H9 (cell line): ENCODE measurements around the gene ZNF132. TPM values are rescaled to one million over a fixed set of nuclear protein-coding genes. Genes with fewer than 3 reads are reported as not detected.
A peak's percentile ranks its signal among the peaks of the same experiment; 100 is the strongest.
"Not testable (repeated sequence)": the region's sequence is repeated elsewhere in the genome, so short reads cannot be mapped to it uniquely, and the experiment has no call there.

Source experiments
- DNase-seq: peaks from one replicate; pipeline ENCODE4 v3.0.0-alpha.2; 2017
- H2AFZ ChIP-seq: one replicate; pipeline ENCODE4 v1.6.1; 2013; ENCODE audit warnings: mild to moderate bottlenecking, low read length, control low read depth, moderate library complexity
- H2AK5ac ChIP-seq: 2 replicates; pipeline ENCODE4 v1.6.1; 2013; ENCODE audit warnings: low read length, control low read depth, mixed read lengths; ENCODE audit not compliant: insufficient read length
- H2BK120ac ChIP-seq: one replicate; pipeline ENCODE4 v1.6.1; 2013; ENCODE audit warnings: low read depth, mild to moderate bottlenecking, low read length, control low read depth, inconsistent platforms; ENCODE audit not compliant: poor library complexity, severe bottlenecking
- H2BK12ac ChIP-seq: 2 replicates; pipeline ENCODE4 v1.6.1; 2013; ENCODE audit warnings: low read length, control low read depth, mixed read lengths, low read depth; ENCODE audit not compliant: insufficient read length
- H2BK15ac ChIP-seq: 2 replicates; pipeline ENCODE4 v1.6.1; 2013; ENCODE audit warnings: low read depth, low read length, control low read depth
- H2BK20ac ChIP-seq: one replicate; pipeline ENCODE4 v1.6.1; 2013; ENCODE audit warnings: low read depth, mild to moderate bottlenecking, low read length, control low read depth, inconsistent platforms; ENCODE audit not compliant: poor library complexity, severe bottlenecking
- H2BK5ac ChIP-seq: 2 replicates; pipeline ENCODE4 v1.6.1; 2013; ENCODE audit warnings: low read length, control low read depth, mixed read lengths; ENCODE audit not compliant: insufficient read length
- H3K14ac ChIP-seq: 2 replicates; pipeline ENCODE4 v1.6.1; 2013; ENCODE audit warnings: low read length, control low read depth; ENCODE audit not compliant: insufficient read depth
- H3K18ac ChIP-seq: 2 replicates; pipeline ENCODE4 v1.6.1; 2013; ENCODE audit warnings: low read depth, mild to moderate bottlenecking, mixed read lengths, low read length, control low read depth; ENCODE audit not compliant: insufficient read length
- H3K23ac ChIP-seq: 2 replicates; pipeline ENCODE4 v1.6.1; 2013; ENCODE audit warnings: low read length, control low read depth, mixed read lengths, low read depth; ENCODE audit not compliant: insufficient read length
- H3K23me2 ChIP-seq: 2 replicates; pipeline ENCODE4 v1.6.1; 2013; ENCODE audit warnings: low read depth, mild to moderate bottlenecking, mixed read lengths, low read length, control low read depth; ENCODE audit not compliant: insufficient read length, poor library complexity, severe bottlenecking
- H3K27ac ChIP-seq: 2 replicates; pipeline ENCODE4 v1.5.1; 2013; ENCODE audit warnings: low read length, control low read depth, mixed read lengths, low read depth; ENCODE audit not compliant: insufficient read length
- H3K27me3 ChIP-seq: 2 replicates; pipeline ENCODE4 v1.6.1; 2013; ENCODE audit warnings: low read length, control low read depth, inconsistent platforms; ENCODE audit not compliant: insufficient read depth
- H3K4ac ChIP-seq: 2 replicates; pipeline ENCODE4 v1.6.1; 2013; ENCODE audit warnings: low read depth, mild to moderate bottlenecking, control low read depth, inconsistent platforms, low read length, moderate library complexity
- H3K4me1 ChIP-seq: 2 replicates; pipeline ENCODE4 v1.6.1; 2013; ENCODE audit warnings: low read length, control low read depth, inconsistent platforms; ENCODE audit not compliant: insufficient read depth
- H3K4me2 ChIP-seq: 2 replicates; pipeline ENCODE4 v1.6.1; 2013; ENCODE audit warnings: low read length, control low read depth, mixed read lengths; ENCODE audit not compliant: insufficient read length, insufficient read depth
- H3K56ac ChIP-seq: 2 replicates; pipeline ENCODE4 v1.6.1; 2013; ENCODE audit warnings: low read depth, mild to moderate bottlenecking, mixed read lengths, low read length, control low read depth; ENCODE audit not compliant: insufficient read length
- H3K79me1 ChIP-seq: 2 replicates; pipeline ENCODE4 v1.6.1; 2013; ENCODE audit warnings: low read depth, mild to moderate bottlenecking, moderate library complexity, low read length, control low read depth, inconsistent platforms; ENCODE audit not compliant: insufficient read depth, poor library complexity, severe bottlenecking
- H3K79me2 ChIP-seq: 2 replicates; pipeline ENCODE4 v1.6.1; 2013; ENCODE audit warnings: low read length, control low read depth, inconsistent platforms; ENCODE audit not compliant: insufficient read depth
- H3K9ac ChIP-seq: 2 replicates; pipeline ENCODE4 v1.6.1; 2013; ENCODE audit warnings: low read length, control low read depth, mixed read lengths; ENCODE audit not compliant: insufficient read length; ENCODE audit errors: extremely low read depth
- H3K9me3 ChIP-seq: one replicate; pipeline ENCODE4 v1.6.1; 2013; ENCODE audit warnings: low read depth, low read length, inconsistent platforms; ENCODE audit not compliant: control insufficient read depth
- H3T11ph ChIP-seq: one replicate; pipeline ENCODE4 v1.6.1; 2013; ENCODE audit warnings: mild to moderate bottlenecking, low read length, control low read depth, inconsistent platforms
- H4K20me1 ChIP-seq: one replicate; pipeline ENCODE4 v1.6.1; 2013; ENCODE audit not compliant: control insufficient read depth, insufficient read length, insufficient read depth
- H4K5ac ChIP-seq: 2 replicates; pipeline ENCODE4 v1.6.1; 2013; ENCODE audit warnings: low read depth, mild to moderate bottlenecking, mixed read lengths, low read length, control low read depth; ENCODE audit not compliant: insufficient read length
- H4K8ac ChIP-seq: replicated peaks from 2 replicates; pipeline ENCODE4 v1.6.1; 2013; ENCODE audit warnings: low read length, control low read depth, mixed read lengths, low read depth; ENCODE audit not compliant: insufficient read length
- H4K91ac ChIP-seq: 2 replicates; pipeline ENCODE4 v1.6.1; 2013; ENCODE audit warnings: low read depth, mild to moderate bottlenecking, moderate library complexity, mixed read lengths, low read length, control low read depth; ENCODE audit not compliant: insufficient read length
- H3K27ac Mint-ChIP-seq, 3 experiments: 2 replicates in 2 of 3; 3 replicates in 1 of 3; pipeline ENCODE4 v1.8.0; 2020 to 2021; ENCODE audit warnings: mixed read lengths in 3 of 3, mild to moderate bottlenecking in 1 of 3, moderate library complexity in 1 of 3
- H3K27me3 Mint-ChIP-seq: 2 replicates; pipeline ENCODE4 v1.8.0; 2021; ENCODE audit warnings: low read depth, mild to moderate bottlenecking, moderate library complexity, mixed read lengths
- H3K36me3 Mint-ChIP-seq, 3 experiments: 2 replicates in 2 of 3; 3 replicates in 1 of 3; pipeline ENCODE4 v1.8.0; 2020 to 2021; ENCODE audit warnings: low read depth in 3 of 3, mixed read lengths in 3 of 3; ENCODE audit not compliant: insufficient read depth in 1 of 3
- H3K4me1 Mint-ChIP-seq, 2 experiments: 2 replicates each; pipeline ENCODE4 v1.8.0; 2020; ENCODE audit warnings: mixed read lengths in 2 of 2
- H3K4me3 Mint-ChIP-seq, 2 experiments: 2 replicates in 1 of 2; 3 replicates in 1 of 2; pipeline ENCODE4 v1.8.0; 2020 to 2021; ENCODE audit warnings: mild to moderate bottlenecking in 2 of 2, mixed read lengths in 2 of 2, moderate library complexity in 1 of 2
- H3K9me3 Mint-ChIP-seq, 2 experiments: 2 replicates in 1 of 2; 3 replicates in 1 of 2; pipeline ENCODE4 v1.8.0; 2020; ENCODE audit warnings: mild to moderate bottlenecking in 2 of 2, mixed read lengths in 2 of 2, moderate library complexity in 1 of 2
- WGBS: extraction: QIAGEN DNeasy Blood & Tissue Kit; methylation state at CpG from one replicate; pipeline ENCODE4 v1.1.7; 2013; ENCODE audit warnings: missing lambda C conversion rate, low lambda C conversion rate, mixed read lengths; ENCODE audit not compliant: insufficient read length; ENCODE audit errors: extremely low coverage; 5-methylcytosine and 5-hydroxymethylcytosine counted together
- total RNA-seq: library from RNA; stranded (reverse); gene quantifications from 2 replicates; pipeline ENCODE4 v1.2.1, GENCODE V29; 2021
- TF ChIP-seq, protein P1 (sequence below): fragments of 200-600 bp; sonication (generic); conservative IDR thresholded peaks from 3 replicates; pipeline ENCODE4 v1.8.0; 2021; ENCODE audit warnings: antibody characterized with exemption, mild to moderate bottlenecking

The ZNF132 gene
- total RNA-seq, 1 experiment from 2014 or later = 0.24 TPM

DNA sequence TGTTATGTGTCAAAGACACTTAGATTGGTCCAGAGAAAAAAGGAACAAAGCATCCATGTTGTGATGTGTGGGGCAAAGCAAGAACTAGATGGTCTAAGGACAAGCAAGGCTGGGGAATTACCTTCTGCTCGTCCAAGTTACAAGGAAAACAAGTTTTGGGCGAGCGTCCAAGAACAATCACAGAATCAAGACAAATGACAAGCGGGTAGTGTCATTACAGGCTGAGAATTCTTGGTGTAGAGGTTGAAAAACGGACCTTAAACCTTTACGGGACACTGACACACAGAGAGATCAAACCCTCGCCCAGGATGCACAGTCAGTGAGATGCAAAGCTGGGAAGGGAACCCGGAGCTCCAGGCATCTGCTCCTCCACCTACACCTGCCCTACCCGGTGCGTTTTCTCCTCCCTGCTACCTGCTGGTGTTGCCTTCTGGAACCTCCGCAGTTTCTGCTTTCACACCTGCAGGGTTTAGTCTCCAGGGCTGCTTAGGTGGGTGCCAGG lies 11.0 kb upstream of the ZNF132 start:
- H3K27me3 Mint-ChIP-seq = peaks cover 59% of the 10 kb centered on the region

DNA sequence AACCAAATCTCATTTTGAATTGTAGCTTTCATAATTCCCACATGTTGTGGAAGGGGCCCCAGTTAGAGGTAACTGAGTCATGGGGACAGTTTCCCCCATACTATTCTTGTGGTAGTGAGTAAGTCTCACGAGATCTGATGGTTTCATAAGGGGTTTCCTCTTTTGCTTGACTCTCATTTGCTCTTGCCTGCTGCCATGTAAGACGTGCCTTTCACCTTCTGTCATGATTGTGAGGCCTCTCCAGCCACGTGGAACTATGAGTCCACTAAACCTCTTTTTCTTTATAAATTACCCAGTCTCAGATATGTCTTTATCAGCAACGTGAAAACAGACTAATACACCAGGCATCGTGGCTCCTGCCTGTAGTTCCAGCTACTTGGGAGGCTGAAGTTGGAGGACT lies 10.0 kb upstream of the ZNF132 start:
- not testable (repeated sequence) for H3K4me3 Mint-ChIP-seq, H3K14ac ChIP-seq, H3K79me2 ChIP-seq, H2AFZ ChIP-seq, H4K91ac ChIP-seq, H3T11ph ChIP-seq, H3K4me1 ChIP-seq, H3K79me1 ChIP-seq, H2AK5ac ChIP-seq, H2BK120ac ChIP-seq, H3K23me2 ChIP-seq, H2BK20ac ChIP-seq, H3K56ac ChIP-seq, H3K27ac ChIP-seq, H4K5ac ChIP-seq, H2BK12ac ChIP-seq, H2BK15ac ChIP-seq, H3K4ac ChIP-seq, H3K27me3 ChIP-seq, H3K9me3 ChIP-seq, H4K20me1 ChIP-seq, H2BK5ac ChIP-seq, DNase-seq, H3K9ac ChIP-seq, H3K23ac ChIP-seq, H3K27ac Mint-ChIP-seq, H4K8ac ChIP-seq, H3K18ac ChIP-seq, H3K4me2 ChIP-seq
- WGBS = no CpG with 5 or more reads among the region's 5 CpGs
- Mint-ChIP-seq H3K27me3 (peaks cover 62% of the 10 kb centered on the region), H3K9me3 (peaks cover 29 to 32% of the 10 kb centered on the region in 2 experiments), H3K4me1 (peaks cover 12 to 13% of the 10 kb centered on the region in 2 experiments), H3K36me3 (peaks cover 3 to 10% (median 4%) of the 10 kb centered on the region in 3 experiments; a peak in 5 of 7 replicates)

More for the DNA sequence above, 11.0 kb upstream of the ZNF132 start:
- Histone ChIP-seq H2BK5ac (no peak overlapping the region), H3K18ac (no peak overlapping the region), H3K9me3 (peaks cover 4% of the 10 kb centered on the region), H3K4me2 (peak overlapping the region; percentile 49), H2BK15ac (no peak overlapping the region), H3K23me2 (peaks cover 3% of the 10 kb centered on the region), H3T11ph (no peak overlapping the region), H2BK120ac (no peak overlapping the region), H3K27me3 (peaks cover 3% of the 10 kb centered on the region; the same call in 1 of the 2 replicates), H3K14ac (no peak overlapping the region), H2AK5ac (no peak overlapping the region), H3K79me1 (no peaks in the 10 kb centered on the region), H3K27ac (no peak overlapping the region), H2BK20ac (no peak overlapping the region), H4K20me1 (no peaks in the 10 kb centered on the region), H4K8ac (no peak overlapping the region), H4K5ac (no peak overlapping the region), H4K91ac (no peak overlapping the region), H3K4ac (no peak overlapping the region), H3K4me1 (no peaks in the 10 kb centered on the region), H2AFZ (peak overlapping the region; percentile 80), H3K79me2 (no peaks in the 10 kb centered on the region), H3K56ac (no peak overlapping the region), H3K9ac (no peak overlapping the region), H3K23ac (no peak overlapping the region), H2BK12ac (no peak overlapping the region)
- Mint-ChIP-seq H3K27ac (no peak overlapping the region), H3K4me1 (peaks cover 12 to 13% of the 10 kb centered on the region in 2 experiments), H3K4me3 (peak overlapping the region; percentile 71 to 84), H3K36me3 (peaks cover 3 to 10% (median 4%) of the 10 kb centered on the region in 3 experiments; a peak in 5 of 7 replicates), H3K9me3 (peaks cover 29 to 32% of the 10 kb centered on the region in 2 experiments)
- no CpG with 5 or more reads among the region's 11 CpGs for WGBS
- no peak for DNase-seq
- TF ChIP-seq, protein P1, sequence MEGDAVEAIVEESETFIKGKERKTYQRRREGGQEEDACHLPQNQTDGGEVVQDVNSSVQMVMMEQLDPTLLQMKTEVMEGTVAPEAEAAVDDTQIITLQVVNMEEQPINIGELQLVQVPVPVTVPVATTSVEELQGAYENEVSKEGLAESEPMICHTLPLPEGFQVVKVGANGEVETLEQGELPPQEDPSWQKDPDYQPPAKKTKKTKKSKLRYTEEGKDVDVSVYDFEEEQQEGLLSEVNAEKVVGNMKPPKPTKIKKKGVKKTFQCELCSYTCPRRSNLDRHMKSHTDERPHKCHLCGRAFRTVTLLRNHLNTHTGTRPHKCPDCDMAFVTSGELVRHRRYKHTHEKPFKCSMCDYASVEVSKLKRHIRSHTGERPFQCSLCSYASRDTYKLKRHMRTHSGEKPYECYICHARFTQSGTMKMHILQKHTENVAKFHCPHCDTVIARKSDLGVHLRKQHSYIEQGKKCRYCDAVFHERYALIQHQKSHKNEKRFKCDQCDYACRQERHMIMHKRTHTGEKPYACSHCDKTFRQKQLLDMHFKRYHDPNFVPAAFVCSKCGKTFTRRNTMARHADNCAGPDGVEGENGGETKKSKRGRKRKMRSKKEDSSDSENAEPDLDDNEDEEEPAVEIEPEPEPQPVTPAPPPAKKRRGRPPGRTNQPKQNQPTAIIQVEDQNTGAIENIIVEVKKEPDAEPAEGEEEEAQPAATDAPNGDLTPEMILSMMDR = no peak
